T-helper 1 cell (primary cell): Measurements from ENCODE around the gene PEX1.
A peak's percentile ranks its signal among the peaks of the same experiment; 100 is the strongest.
"Not testable (repeated sequence)": the region's sequence is repeated elsewhere in the genome, so short reads cannot be mapped to it uniquely, and the experiment has no call there.

ENCODE experiments used
- DNase-seq, 5 donors: peaks; one replicate each; pipeline ENCODE4 v3.0.0-alpha.2; 2012 to 2020

PEX1 gene

DNA sequence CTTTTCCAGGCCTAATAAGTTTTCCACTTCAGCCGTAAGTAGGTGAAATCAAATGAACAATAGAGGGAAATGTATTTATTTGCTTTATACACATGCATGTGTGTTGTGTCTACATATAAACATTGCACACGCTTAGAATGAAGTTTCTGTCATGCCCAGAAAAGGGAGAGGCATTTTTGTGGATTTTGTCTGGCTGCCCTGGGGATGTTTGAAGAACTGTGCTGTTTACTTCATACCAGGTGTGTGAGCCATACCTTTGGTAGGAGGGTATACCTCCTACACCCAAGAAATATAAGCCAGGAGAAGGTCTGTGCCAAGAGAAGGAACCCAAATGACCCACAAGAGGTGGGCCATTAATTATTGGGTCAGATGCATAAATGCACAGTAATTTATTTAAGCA, 68.2 kb downstream of the PEX1 start:
- no peak for DNase-seq

DNA sequence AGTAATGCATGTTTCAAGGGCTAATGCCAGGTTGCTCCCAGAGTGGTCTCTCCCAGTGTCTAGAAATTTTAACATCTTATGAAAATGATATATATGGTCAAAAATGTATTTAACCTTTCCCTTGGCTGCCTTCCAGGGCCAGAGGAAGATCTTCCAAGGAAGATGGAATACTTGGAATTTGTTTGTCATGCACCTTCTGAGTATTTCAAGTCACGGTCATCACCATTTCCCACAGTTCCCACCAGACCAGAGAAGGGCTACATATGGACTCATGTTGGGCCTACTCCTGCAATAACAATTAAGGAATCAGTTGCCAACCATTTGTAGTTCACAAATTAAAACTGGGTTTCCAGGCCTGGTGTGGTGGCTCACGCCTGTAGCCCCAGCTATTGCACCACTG, 72.1 kb downstream of the PEX1 start:
- no peak for DNase-seq

GRCh38 chr7:92451645-92452044, 76.7 kb downstream of the PEX1 start:
- DNase-seq = no peak

DNA sequence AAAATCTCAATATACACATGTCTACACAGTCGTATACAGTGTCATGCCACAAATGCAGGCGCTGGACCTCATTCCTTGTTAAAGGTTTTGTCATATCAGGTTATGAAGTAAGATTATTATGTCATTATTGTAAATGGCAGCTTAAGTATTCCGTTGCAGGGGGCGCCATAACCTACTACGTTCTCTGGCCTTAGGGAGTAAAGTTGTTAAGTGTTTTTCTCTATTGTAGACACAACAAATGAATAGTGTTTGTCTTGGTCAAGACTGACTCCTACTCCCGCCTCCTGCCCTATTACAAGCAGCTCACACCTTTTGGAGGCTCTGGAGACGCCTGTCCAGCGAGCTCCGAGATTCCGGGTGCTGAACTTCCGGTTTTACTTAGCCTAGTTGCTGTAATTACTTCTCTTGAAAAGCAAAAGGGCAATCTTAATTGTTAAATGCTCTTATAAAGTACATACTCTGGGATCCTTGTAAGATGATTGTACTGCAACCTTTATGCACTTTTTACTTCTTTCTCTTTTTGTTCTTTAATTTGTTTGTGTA, 80.0 kb downstream of the PEX1 start:
- peak; percentile 22 to 66 (median 38) for DNase-seq

DNA sequence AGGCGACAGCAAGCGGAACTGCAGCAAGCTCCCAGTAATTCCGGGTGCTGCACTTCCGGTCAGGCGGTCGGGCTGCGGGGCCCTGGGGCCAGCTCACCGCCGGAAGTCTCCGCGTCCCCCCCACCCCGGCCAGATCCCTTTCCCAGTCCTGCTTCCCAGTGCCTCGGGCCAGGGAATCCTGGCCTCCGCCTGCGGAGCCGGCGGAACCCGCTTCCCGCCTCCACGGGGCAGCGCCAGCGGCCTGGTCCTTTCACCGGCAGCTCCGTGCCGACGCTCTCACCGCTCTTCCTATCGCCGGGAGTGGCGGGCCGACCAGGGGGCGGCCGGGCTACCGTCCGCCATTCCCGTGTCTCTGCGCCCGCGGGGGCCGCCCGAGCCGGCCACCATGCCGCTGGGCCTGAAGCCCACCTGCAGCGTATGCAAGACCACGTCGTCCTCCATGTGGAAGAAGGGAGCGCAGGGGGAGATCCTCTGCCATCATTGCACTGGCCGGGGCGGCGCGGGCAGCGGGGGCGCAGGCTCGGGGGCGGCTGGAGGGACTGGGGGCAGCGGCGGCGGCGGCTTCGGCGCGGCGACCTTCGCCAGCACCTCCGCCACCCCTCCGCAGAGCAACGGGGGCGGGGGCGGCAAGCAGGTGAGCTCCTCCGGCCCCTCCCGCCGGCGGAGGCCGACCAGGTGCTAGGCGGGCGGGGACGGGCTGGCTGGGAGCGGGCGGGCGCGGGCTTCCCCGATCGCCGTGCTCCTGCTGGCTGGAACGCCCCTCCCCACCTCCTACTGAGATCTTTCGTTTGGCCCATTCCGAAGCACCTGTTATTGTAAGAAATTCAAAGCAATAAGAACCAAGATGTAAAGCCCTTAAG, 80.7 kb downstream of the PEX1 start, which contains the start of gene GATAD1:
Gene GATAD1, plus strand, starts transcription at position 138 of the 860 bp plus-strand sequence. Its CDS starts 248 bp downstream, at position 386.
- peak; percentile 59 to 86 (median 73) for DNase-seq

DNA sequence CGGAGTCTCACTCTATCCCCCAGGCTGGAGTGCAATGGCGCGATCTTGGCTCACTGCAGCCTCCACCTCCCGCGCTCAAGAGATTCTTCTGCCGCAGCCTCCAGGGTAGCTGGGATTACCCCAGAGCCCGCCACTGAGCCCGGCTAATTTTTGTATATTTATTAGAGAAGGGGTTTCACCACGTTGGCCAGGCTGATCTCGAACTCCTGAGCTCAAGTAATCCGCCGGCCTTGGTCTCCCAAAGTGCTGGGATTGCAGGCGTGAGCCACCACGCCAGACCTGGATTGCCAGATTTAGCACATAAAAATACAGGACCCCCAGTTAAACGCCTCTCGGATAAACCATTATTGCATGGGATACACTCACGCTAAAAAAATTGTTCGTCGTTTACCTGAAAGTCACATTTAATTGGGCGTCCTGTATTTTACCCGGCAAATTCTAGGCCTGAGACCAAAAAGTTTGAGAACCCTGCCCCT, 81.4 kb downstream of the PEX1 start:
- DNase-seq = no peak

- not testable (repeated sequence) for DNase-seq
Observed at GRCh38 chr7:92442720-92443119, 85.6 kb downstream of the PEX1 start.

DNA sequence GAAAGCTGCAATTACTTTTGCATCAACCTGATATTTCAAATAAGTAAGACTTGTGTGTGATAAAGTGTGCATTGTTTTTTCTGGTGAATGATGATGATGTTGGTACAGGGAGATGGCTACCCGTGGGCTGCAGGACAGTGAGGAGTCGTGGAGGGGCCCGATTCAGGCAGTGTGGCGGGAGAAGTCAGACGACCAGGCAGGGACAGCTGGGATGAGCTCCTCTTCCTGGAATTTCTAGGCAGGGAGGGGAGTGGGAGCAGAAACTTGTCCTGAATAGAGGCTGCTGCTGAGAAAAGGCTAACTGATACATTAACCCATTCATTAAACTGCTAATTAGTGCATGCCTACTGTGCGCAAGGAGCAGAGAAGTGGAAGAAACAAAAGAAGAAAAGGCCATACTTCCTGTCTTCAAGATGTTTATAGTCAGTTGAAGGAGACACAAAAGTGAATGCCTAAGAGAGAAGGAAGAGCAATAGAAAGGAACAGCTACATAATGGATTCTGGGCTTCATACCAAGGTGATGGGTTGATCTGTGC, 90.3 kb downstream of the PEX1 start:
- DNase-seq = no peak
